Measurements from ENCODE around the gene SHH.

The SHH gene

GRCh38 chr7:155778349-155778748 is 33.9 kb downstream of the SHH start:
- TF ChIP-seq TOX (CRISPR knock-in tag; IDR thresholded peaks at IDR 0.05; ENCODE audit: borderline replicate concordance) (no peak), ZFP3 (CRISPR knock-in tag; IDR thresholded peaks at IDR 0.05) (no peak), RARB (CRISPR knock-in tag; IDR thresholded peaks at IDR 0.05) (no peak), ARNTL (CRISPR knock-in tag; IDR thresholded peaks at IDR 0.05; ENCODE audit: borderline replicate concordance, low read depth) (no peak), ZC3H10 (CRISPR knock-in tag; IDR thresholded peaks at IDR 0.05) (no peak)
- TF ChIP-seq, protein P1, sequence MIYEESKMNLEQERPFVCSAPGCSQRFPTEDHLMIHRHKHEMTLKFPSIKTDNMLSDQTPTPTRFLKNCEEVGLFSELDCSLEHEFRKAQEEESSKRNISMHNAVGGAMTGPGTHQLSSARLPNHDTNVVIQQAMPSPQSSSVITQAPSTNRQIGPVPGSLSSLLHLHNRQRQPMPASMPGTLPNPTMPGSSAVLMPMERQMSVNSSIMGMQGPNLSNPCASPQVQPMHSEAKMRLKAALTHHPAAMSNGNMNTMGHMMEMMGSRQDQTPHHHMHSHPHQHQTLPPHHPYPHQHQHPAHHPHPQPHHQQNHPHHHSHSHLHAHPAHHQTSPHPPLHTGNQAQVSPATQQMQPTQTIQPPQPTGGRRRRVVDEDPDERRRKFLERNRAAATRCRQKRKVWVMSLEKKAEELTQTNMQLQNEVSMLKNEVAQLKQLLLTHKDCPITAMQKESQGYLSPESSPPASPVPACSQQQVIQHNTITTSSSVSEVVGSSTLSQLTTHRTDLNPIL (CRISPR knock-in tag; IDR thresholded peaks at IDR 0.05; ENCODE audit: low read depth): no peak
- TF ChIP-seq, protein P2, sequence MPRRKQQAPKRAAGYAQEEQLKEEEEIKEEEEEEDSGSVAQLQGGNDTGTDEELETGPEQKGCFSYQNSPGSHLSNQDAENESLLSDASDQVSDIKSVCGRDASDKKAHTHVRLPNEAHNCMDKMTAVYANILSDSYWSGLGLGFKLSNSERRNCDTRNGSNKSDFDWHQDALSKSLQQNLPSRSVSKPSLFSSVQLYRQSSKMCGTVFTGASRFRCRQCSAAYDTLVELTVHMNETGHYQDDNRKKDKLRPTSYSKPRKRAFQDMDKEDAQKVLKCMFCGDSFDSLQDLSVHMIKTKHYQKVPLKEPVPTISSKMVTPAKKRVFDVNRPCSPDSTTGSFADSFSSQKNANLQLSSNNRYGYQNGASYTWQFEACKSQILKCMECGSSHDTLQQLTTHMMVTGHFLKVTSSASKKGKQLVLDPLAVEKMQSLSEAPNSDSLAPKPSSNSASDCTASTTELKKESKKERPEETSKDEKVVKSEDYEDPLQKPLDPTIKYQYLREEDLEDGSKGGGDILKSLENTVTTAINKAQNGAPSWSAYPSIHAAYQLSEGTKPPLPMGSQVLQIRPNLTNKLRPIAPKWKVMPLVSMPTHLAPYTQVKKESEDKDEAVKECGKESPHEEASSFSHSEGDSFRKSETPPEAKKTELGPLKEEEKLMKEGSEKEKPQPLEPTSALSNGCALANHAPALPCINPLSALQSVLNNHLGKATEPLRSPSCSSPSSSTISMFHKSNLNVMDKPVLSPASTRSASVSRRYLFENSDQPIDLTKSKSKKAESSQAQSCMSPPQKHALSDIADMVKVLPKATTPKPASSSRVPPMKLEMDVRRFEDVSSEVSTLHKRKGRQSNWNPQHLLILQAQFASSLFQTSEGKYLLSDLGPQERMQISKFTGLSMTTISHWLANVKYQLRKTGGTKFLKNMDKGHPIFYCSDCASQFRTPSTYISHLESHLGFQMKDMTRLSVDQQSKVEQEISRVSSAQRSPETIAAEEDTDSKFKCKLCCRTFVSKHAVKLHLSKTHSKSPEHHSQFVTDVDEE (CRISPR knock-in tag; IDR thresholded peaks at IDR 0.05): no peak
- no peak for ATAC-seq

DNA sequence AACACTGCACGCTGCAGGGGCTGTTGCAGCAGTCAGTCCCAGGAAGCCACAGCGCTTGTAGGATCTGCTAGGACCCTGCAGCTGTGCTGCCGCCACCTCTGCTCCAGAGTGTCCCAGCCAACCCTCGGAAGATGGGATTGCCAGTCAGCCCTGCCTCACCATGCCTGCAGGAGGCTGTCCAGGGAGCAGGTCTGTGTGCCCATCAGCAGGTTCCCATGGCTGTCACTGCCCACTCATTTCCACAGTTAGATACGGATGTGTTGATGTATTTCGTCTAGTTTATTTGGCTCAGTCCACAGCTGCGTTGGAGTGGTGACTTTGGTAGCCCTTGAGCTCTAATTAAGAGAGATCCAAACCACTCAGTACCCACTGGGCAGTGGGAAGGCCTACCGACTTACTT is 35.7 kb downstream of the SHH start:
- ATAC-seq: no peak
- TF ChIP-seq, protein P2 (CRISPR knock-in tag; IDR thresholded peaks at IDR 0.05): no peak
- TF ChIP-seq ESRRG (CRISPR knock-in tag; IDR thresholded peaks at IDR 0.05): no peak
- TF ChIP-seq ZNF70 (CRISPR knock-in tag; IDR thresholded peaks at IDR 0.05): no peak
- TF ChIP-seq ZC3H10 (CRISPR knock-in tag; IDR thresholded peaks at IDR 0.05): no peak
- TF ChIP-seq ZNF8 (CRISPR knock-in tag; IDR thresholded peaks at IDR 0.05): no peak
- TF ChIP-seq ARNTL (CRISPR knock-in tag; IDR thresholded peaks at IDR 0.05; ENCODE audit: borderline replicate concordance, low read depth): no peak
- TF ChIP-seq PPARA (CRISPR knock-in tag; IDR thresholded peaks at IDR 0.05; ENCODE audit: borderline replicate concordance): no peak
- TF ChIP-seq CSRNP3 (CRISPR knock-in tag; IDR thresholded peaks at IDR 0.05): no peak
- no peak for TF ChIP-seq ZFP30 (CRISPR knock-in tag; IDR thresholded peaks at IDR 0.05)
- TF ChIP-seq PATZ1 (CRISPR knock-in tag; IDR thresholded peaks at IDR 0.05; ENCODE audit: borderline replicate concordance): no peak
- TF ChIP-seq GLIS3 (CRISPR knock-in tag; IDR thresholded peaks at IDR 0.05): no peak
- TF ChIP-seq, protein P3, sequence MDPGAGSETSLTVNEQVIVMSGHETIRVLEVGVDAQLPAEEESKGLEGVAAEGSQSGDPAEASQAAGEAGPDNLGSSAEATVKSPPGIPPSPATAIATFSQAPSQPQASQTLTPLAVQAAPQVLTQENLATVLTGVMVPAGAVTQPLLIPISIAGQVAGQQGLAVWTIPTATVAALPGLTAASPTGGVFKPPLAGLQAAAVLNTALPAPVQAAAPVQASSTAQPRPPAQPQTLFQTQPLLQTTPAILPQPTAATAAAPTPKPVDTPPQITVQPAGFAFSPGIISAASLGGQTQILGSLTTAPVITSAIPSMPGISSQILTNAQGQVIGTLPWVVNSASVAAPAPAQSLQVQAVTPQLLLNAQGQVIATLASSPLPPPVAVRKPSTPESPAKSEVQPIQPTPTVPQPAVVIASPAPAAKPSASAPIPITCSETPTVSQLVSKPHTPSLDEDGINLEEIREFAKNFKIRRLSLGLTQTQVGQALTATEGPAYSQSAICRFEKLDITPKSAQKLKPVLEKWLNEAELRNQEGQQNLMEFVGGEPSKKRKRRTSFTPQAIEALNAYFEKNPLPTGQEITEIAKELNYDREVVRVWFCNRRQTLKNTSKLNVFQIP (CRISPR knock-in tag; IDR thresholded peaks at IDR 0.05; ENCODE audit: borderline replicate concordance, low read depth): no peak
- TF ChIP-seq SNAI2 (CRISPR knock-in tag; IDR thresholded peaks at IDR 0.05): no peak
- no peak for TF ChIP-seq RARB (CRISPR knock-in tag; IDR thresholded peaks at IDR 0.05)
- TF ChIP-seq, protein P1 (CRISPR knock-in tag; IDR thresholded peaks at IDR 0.05; ENCODE audit: low read depth): no peak
- no peak for TF ChIP-seq ISL1 (CRISPR knock-in tag; IDR thresholded peaks at IDR 0.05)

Data from SK-N-SH treated with all-trans-retinoic acid at 6 μM for 48 hours (cell line).